GM18502 (cell line): ENCODE measurements around the gene ITGA2.
A peak's percentile ranks its signal among the peaks of the same experiment; 100 is the strongest.
"Not testable (repeated sequence)": the region's sequence is repeated elsewhere in the genome, so short reads cannot be mapped to it uniquely, and the experiment has no call there.

ENCODE experiments used
- ATAC-seq: cut with Tn5 transposase; IDR thresholded peaks from one replicate; pipeline ENCODE4 v1.9.1; 2021; ENCODE audit warnings: mild to moderate bottlenecking; ENCODE audit not compliant: unreplicated experiment, poor library complexity

Gene ITGA2

DNA sequence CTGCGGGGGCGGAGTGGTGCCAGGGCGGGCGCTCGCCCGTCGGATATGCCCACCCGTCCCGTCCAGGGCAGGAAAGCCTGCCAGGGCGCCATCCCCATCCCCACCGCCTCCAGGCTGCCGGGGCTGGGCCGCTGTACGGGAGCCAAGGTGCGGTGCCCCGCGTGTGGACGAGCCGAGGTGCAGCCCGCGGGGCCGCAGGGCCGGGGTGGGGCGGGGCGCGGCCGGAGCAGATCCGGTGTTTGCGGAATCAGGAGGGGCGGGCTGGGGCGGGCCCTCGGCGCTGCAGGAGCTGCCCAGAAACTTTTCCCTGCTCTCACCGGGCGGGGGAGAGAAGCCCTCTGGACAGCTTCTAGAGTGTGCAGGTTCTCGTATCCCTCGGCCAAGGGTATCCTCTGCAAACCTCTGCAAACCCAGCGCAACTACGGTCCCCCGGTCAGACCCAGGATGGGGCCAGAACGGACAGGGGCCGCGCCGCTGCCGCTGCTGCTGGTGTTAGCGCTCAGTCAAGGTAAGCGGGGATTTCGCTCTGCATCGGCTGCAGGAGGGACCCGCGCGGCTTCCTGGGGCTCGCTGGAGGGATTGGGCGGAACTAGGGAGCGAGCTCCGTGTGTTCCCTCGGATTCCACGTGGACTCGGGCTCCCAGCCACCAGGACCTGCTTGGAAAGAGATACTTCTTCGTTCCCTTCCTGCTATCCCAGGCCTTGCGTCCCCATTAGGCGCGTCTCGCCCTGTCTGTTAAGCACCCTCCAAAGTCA is at the start of gene ITGA2:
ITGA2 (plus strand) TSS at position 328 of the 756 bp plus-strand sequence; CDS start at position 445, 117 bp downstream.
- peak; percentile 63 for ATAC-seq

DNA sequence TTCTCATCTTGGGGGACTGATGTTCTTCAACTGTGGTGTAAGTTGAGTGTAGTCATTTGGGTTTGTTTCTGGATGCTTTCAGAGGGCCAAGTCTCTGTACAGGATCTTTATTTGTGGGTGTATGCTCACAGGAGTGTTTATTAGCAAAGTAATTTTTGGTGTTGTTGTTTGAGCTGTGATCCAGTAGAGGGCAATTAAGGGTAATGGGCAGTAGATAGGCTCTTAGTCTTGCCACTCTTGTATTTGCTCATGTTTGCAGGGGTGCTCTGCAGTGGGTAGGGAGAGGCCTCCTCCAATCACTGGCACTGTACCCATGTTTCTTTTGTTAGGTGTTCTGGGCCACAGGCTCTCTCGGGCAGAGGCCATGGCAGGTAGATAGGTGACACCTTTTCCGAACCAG is 45.9 kb upstream of the ITGA2 start:
- ATAC-seq: peak; percentile 62

DNA sequence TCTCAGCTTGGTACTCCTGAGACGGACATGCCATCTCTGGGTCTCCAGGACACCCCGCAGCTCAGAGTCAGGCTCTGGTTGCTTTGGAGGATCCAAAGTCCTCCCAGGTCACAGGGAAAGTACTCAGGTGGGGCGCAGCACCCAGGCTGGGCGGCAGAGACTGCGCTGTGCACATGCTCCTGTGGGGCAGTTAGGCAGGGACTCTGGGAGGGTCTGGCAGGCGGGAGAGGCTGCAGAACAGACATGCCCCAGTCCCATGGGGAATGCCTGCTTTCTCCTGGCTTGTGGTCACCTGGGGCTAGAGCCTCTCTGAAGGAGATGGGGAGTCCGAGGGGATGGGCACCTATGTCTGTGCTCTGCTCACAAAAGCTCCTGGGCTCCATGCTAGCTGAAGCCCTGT is 45.3 kb upstream of the ITGA2 start:
- ATAC-seq: no peak

DNA sequence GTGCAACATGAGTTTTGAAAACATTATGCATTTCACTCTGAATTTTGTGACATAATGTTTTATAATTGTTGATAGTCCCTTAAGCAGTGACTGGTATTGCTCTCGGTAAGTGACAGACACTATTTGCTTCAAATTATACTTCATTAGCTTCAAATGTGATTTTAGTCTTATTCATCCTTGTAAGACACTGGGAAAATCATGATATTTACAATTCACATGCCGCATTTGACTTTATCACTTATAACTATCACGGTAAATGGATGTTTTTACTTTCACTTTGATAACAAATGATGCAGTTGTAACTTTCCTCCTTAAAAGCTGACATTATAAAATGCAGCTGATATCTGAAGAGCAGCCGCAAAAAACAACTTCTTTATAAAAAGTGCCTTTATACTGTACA is 44.1 kb upstream of the ITGA2 start:
- no peak for ATAC-seq

DNA sequence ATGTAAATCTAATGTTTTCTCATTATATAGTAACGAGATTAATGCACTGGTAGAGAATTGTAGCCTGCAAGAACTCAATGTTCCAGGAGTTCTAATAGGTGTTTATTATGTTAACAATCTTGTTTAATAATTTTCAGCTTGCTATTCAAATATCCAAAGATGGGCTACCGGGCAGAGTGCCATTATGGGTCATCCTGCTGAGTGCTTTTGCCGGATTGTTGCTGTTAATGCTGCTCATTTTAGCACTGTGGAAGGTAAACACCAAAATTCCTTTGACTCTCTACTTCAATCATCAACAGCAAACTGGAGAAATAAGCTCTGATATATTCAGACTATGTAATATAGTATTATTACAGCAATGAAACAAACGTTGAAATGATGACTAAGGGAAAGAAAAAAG is 41.9 kb upstream of the ITGA2 start:
- ATAC-seq: no peak

DNA sequence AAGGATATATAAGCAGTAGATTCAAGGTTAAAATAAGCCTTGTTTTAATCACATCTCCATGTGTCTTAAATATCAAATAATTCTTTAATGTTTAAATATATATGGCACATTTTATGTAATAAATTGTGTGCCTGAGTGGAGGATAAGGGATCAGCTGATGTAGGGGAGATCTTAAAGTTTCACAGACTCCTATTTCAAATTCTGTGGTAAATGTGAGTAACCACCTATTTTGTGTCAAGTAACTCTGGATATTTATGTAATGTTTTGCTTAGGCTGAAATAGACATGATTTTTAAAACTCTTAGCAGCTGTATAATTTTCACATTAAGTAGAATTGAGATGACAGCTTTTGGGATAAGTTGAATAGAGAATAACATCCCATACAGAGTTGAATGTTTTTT is 41.3 kb upstream of the ITGA2 start:
- ATAC-seq: no peak

DNA sequence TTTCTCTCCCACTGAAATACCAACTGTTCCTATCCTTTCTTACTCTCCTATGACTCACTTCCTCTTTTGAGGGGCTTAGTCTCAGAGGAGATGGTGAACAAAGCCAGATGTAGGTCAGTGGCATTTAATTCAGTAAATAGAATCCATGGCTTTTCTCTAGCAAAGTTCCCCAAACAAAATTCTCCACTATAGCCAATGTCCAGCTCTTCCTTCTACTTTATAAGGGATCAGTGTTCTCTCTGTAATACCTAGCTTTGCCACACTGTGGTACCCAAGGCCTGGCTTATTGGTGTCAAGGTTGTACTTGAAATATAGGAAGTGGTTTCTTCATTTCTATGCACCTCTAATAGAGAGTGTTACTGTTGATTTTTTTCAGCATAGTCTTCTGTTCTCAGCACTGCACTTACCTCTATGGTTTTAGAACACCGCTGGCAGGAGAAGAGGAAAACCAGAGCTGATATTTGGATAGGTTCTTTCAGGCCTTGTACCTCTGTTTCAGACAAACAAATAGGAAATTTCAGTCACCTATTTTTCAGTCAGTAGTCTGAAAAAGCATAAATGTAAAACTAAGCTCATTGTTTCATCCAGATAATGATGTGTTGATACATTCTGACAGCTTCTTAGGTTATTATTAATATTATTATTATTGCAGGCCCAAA is 40.6 kb upstream of the ITGA2 start:
- ATAC-seq: peak; percentile 100

DNA sequence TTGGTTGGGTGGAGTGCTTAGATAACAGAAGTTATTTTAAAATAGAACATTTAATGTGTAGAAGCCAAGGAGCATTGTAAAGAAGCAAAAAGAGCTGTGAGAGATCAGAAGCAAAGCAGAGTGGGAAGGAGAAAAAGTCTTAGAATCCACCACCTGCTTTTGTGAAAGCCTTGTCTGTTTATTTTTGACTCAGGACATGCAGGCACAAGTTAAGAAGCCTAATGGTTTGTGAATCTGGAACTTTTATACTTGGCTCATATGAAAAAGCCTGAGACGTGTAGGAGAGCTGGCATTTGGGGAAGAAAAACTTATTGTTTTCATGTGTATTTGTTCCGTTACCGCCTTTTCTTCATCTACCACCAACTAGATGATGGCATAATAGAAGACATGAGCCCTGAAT is 38.5 kb upstream of the ITGA2 start:
- ATAC-seq: no peak

DNA sequence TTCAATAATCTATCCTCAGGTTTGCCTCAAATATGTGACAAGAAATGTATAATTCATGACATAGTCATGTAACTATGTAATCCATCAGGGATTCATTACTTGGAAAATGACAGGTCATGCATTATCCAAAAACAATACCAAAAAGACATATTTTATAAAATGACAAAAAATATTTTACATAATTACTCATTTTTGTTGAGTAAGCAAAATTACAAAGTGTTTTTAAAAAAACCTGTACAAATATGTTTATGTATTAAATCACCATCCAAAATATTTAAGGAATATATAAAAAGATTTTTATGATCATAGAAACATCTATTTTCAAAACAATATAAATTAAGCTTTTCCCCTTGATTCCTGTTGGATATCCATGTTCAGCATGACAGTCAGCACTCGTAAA is 36.7 kb upstream of the ITGA2 start:
- ATAC-seq: no peak

DNA sequence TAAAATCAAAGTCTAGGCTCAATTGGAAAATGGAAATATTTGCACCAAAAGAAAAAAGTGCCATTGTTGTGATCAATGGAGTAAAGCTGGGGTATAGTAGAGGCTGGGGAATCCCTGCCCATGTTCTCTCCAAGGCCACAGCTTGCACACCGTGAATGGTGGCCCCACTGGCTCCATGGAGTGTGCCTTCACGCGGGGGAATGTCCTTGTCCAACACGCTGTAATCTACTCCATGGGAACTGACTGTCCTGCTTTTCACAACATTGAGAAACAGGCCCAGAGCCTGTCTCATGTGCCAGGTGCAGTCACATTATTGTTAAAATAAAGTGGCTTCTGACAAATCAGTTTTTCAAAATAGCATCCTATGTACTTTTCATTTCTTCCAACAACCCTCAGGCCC is 33.1 kb upstream of the ITGA2 start:
- ATAC-seq: no peak

DNA sequence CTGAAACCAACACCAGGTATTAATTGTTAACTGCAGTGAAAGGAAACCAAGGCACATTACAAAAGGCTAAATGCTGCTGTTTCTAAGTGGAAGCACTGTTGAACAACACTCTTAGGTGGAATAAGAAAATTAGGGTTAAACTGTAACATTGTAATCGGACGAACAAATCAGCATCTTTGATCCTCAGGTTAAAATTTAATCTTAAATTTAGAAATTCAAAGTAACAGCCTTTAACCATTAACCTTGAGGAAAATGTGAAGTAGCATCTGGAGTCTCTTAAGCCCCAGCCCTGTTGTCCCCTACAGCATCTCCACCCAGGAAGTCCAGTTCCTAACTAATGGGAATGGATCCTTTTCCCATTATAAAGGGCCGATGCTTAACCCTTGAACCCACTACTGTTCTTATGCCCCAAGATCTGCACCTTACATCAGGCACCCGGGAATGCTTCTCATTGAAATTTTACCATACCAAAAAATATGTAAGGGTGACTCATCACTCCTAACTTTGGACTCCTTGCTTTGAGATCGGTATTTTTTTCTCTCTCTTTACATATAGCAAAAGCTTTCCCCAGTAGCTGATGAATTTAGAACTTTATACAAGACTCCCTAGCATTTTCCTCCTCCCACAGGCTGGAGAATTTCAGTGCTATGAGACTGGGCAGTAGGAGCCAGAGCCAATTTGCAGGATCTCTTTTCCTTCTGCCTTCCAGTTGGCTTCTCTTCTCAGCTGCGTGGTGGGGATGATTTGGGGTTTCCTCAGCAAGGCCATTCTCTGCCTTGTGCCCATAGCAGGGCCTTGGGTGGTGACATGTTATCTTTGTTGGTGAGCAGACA is 32.0 kb upstream of the ITGA2 start:
- ATAC-seq: no peak

DNA sequence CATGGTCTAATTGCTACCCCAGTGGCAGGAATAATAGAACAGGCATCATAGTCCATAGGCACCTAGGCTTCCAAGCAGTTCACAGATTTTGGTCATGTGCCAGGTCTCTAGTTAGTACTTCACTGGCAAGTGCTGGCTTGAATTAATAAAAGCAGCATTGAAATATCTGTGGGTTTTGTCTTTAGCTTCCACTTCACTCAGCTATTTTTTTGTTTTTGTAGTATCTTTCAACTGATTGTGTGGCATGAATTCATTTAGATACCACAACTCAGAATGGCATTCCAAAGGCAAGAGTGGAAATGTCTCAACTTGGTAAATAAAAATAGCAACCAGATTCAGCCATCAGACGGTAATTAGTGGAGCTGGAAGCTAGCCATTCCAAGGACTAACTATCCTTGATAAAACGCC is 27.9 kb upstream of the ITGA2 start:
- ATAC-seq: no peak

DNA sequence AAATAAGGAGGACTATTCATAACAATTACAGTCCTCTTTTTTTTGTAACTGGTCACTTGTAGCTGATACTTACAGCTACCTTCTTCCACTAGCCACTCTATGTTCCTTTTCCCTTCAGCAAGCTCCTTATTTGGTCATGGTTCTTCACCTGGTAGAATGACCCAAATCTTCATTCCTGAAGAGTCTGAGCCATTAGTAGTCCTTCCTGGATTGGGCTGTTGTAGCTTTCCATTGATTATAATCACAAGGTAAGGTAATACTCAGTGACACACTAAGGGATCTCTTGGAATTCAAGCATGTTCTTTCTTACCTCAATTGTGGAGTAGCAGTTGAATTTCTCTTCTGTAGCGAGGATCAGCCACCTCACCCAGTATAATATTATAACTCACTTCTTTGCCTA is 25.5 kb upstream of the ITGA2 start:
- no peak for ATAC-seq

DNA sequence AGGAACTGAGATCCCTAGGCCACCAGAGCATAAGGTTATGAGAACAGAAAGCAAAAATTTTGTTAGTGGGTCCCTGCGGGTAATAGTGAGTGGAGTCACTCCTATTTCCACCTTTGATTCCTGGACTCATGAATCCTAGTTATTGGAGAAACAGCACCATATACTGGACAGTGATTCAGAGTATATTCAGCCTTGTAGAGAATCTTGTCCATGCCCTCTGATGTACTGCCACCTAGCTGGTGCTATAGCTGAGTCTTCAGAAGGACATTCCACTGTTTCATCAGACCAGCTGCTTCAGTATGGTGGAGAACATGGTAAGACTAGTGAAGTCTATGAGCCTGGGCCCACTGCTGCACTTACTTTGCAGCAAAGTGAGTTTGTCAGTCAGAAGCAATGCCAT is 25.0 kb upstream of the ITGA2 start:
- no peak for ATAC-seq

DNA sequence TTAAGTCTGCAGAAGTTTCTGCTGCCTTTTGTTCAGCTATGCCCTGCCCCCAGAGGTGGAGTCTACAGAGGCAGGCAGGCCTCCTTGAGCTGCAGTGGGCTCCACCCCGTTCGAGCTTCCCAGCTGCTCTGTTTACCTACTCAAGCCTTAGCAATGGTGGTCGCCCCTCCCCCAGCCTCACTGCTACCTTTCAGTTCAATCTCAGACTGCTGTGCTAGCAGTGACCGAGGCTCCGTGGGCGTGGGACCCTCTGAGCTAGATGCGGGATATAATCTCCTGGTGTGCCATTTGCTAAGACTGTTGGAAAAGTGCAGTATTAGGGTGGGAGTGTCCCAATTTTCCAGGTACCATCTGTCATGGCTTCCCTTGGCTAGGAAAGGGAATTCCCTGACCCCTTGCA is 13.0 kb upstream of the ITGA2 start:
- not testable (repeated sequence) for ATAC-seq

DNA sequence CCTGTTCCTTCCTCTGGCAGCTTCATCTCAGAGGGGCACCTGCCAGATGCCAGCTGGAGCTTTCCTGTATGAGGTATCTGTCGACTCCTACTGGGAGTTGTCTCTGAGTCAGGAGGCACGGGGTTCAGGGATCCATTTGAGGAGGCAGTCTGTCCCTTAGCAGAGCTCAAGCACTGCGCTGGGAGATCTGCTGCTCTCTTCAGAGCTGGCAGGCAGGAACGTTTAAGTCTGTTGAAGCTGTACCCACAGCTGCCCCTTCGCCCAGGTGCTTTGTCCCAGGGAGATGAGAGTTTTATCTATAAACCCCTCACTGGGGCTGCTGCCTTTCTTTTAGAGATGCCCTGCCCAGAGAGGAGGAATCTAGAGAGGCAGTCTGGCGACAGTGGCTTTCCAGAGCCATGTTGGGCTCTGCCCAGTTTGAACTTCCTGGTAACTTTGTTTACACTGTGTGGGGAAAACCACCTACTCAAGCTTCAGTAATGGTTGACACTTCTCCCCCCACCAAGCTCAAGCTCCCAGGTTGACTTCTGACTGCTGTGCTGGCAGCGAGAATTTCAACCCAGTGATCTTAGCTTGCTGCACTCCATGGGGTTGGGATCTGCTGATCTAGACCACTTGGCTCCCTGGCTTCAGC is 11.8 kb upstream of the ITGA2 start:
- no peak for ATAC-seq

DNA sequence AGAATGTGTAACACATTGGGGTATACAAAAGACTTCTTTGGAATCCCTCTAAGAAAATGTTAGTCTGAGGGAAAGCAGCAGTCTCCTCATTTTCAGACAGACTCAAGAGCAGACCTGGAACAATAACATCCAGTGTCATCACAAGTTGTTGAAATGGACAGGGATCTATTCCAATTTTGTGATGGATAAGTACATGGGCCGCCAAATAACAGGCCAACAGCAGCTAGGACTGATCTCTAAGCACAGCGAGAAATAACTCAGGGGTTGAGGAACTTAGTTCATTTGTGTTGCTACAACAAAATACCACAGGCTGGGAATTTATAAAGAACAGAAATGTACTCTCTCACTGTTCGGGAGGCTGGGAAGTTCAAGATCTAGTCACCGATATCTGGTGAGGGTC is 7.6 kb upstream of the ITGA2 start:
- ATAC-seq: no peak

DNA sequence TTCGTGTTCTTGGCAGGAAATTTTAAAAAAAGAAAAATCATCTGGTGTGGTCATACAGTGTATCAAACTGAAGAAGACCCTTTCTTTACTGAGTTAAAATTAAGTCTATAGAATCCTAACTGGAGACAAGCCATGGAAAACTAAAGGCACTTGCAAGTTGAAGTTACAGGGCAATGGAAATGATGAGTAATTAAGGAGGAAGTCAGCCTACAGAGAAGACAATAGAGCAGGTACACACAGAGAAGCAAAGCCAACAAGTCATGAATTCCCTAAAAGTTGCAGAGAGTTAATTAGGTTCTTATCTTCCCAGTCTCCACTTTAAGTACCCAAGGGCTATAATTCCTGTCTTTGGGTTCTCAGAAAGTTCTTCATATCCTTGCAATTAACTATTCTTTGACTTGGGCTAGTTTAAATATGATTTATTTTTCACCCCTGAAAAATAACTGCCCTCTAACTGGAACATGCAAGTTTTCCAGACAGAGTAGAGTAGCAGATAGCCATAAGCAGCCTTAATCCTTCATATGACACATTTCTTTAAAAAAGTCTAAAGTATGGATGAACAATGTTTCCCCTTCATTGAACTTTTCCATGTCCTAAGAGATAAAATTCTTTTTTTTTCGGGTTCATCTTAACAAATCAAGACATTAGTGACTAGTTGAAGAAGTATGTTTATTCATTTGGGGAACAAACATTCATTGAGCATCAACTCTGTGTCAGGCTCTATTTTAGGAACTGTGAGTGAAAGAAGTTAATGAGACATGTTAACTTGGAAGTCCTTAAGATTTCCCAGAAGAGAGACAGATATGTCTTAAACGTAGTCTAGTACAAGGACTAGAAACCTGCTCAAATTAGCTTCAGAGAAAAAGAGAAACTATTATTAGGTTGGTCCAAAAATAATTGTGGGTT is 5.2 kb upstream of the ITGA2 start:
- ATAC-seq: no peak

DNA sequence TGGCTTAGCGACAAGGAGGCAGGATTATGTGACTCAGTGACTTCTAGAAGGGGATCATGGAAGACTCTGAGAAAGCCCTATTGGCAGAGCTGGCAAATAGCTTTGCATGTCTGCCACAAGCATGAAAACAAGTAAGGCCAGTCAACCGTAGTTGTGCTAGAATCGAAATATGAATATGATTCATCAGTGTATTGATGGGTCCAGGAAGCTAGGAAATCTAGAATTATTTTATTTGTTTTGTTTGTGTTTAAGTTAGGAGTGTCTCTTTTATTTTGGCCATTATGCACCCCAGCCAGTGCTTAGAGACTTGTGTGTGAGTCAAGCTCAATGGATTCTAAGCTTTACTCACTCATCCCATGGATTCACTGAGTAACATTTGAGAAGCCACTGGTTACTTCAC is 3.8 kb upstream of the ITGA2 start:
- ATAC-seq: peak; percentile 42
